ENCODE results near the gene SUSD4. TPM values are rescaled to one million over a fixed set of nuclear protein-coding genes. Genes with fewer than 3 reads are reported as not detected.

SUSD4 gene
- total RNA-seq, 1 experiment from 2014 or later, result 3.5 TPM

- H3K27ac Mint-ChIP-seq, result no peak within 1 kb of the TSS
- no peak within 1 kb of the TSS for H3T11ph ChIP-seq (ENCODE audit: low read length)
- H2BK20ac ChIP-seq (ENCODE audit: low read depth, low read length, poor library complexity, severe bottlenecking), result no peak within 1 kb of the TSS
- H3K36me3 Mint-ChIP-seq (ENCODE audit: insufficient read depth in 1 of 3, low read depth in 3 of 3), result peaks cover 0 to 4% (median 0%) of the 10 kb centered on the region in 3 experiments; a peak in 3 of 7 replicates
- no peak within 1 kb of the TSS for H3K23ac ChIP-seq (ENCODE audit: insufficient read length, low read depth, low read length)
- H3K9me3 Mint-ChIP-seq, result peaks cover 5 to 9% of the 10 kb centered on the region in 2 experiments; a peak in 4 of 5 replicates
- H3K4me1 Mint-ChIP-seq, result peaks cover 0 to 4% of the 10 kb centered on the region in 2 experiments; a peak in 2 of 4 replicates
- TF ChIP-seq, protein P1, sequence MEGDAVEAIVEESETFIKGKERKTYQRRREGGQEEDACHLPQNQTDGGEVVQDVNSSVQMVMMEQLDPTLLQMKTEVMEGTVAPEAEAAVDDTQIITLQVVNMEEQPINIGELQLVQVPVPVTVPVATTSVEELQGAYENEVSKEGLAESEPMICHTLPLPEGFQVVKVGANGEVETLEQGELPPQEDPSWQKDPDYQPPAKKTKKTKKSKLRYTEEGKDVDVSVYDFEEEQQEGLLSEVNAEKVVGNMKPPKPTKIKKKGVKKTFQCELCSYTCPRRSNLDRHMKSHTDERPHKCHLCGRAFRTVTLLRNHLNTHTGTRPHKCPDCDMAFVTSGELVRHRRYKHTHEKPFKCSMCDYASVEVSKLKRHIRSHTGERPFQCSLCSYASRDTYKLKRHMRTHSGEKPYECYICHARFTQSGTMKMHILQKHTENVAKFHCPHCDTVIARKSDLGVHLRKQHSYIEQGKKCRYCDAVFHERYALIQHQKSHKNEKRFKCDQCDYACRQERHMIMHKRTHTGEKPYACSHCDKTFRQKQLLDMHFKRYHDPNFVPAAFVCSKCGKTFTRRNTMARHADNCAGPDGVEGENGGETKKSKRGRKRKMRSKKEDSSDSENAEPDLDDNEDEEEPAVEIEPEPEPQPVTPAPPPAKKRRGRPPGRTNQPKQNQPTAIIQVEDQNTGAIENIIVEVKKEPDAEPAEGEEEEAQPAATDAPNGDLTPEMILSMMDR (conservative IDR thresholded peaks at IDR 0.05), result no peak
- H2BK12ac ChIP-seq (ENCODE audit: insufficient read length, low read depth, low read length), result no peak within 1 kb of the TSS
- no peak for DNase-seq
- H2BK120ac ChIP-seq (ENCODE audit: low read depth, low read length, poor library complexity, severe bottlenecking), result no peak within 1 kb of the TSS
- no peak within 1 kb of the TSS for H3K14ac ChIP-seq (ENCODE audit: insufficient read depth, low read length)
- no peaks in the 10 kb centered on the region for H3K27me3 ChIP-seq (ENCODE audit: insufficient read depth, low read length)
- no peaks in the 10 kb centered on the region for H3K79me1 ChIP-seq (ENCODE audit: insufficient read depth, low read depth, low read length, poor library complexity, severe bottlenecking)
- no peak within 1 kb of the TSS for H4K5ac ChIP-seq (ENCODE audit: insufficient read length, low read depth, low read length)
- H3K27ac ChIP-seq (ENCODE audit: insufficient read length, low read depth, low read length), result no peak within 1 kb of the TSS
- no peaks in the 10 kb centered on the region for H3K79me2 ChIP-seq (ENCODE audit: insufficient read depth, low read length)
- H3K18ac ChIP-seq (ENCODE audit: insufficient read length, low read depth, low read length), result no peak within 1 kb of the TSS
- H3K56ac ChIP-seq (ENCODE audit: insufficient read length, low read depth, low read length), result no peak within 1 kb of the TSS
- no peaks in the 10 kb centered on the region for H3K9me3 ChIP-seq (ENCODE audit: control insufficient read depth, low read depth, low read length)
- H2AK5ac ChIP-seq (ENCODE audit: insufficient read length, low read length), result no peak within 1 kb of the TSS
- no peak within 1 kb of the TSS for H3K9ac ChIP-seq (ENCODE audit: extremely low read depth, insufficient read length, low read length)
- no peaks in the 10 kb centered on the region for H3K4me1 ChIP-seq (ENCODE audit: insufficient read depth, low read length)
- H2AFZ ChIP-seq (ENCODE audit: low read length), result no peak within 1 kb of the TSS
- no peaks in the 10 kb centered on the region for H3K23me2 ChIP-seq (ENCODE audit: insufficient read length, low read depth, low read length, poor library complexity, severe bottlenecking)
- H4K20me1 ChIP-seq (ENCODE audit: control insufficient read depth, insufficient read depth, insufficient read length), result no peaks in the 10 kb centered on the region
- no peak within 1 kb of the TSS; a peak in 2 of 5 replicates for H3K4me3 Mint-ChIP-seq
- no peak within 1 kb of the TSS for H3K4ac ChIP-seq (ENCODE audit: low read depth, low read length)
- H3K27me3 Mint-ChIP-seq (ENCODE audit: low read depth), result peaks cover 8% of the 10 kb centered on the region
- no peak within 1 kb of the TSS for H4K91ac ChIP-seq (ENCODE audit: insufficient read length, low read depth, low read length)
- no CpG with 5 or more reads among the region's 73 CpGs for WGBS (ENCODE audit: extremely low coverage, insufficient read length, low lambda C conversion rate)
- H2BK15ac ChIP-seq (ENCODE audit: low read depth, low read length), result no peak within 1 kb of the TSS
- H2BK5ac ChIP-seq (ENCODE audit: insufficient read length, low read length), result no peak within 1 kb of the TSS
- no peak within 1 kb of the TSS for H3K4me2 ChIP-seq (ENCODE audit: insufficient read depth, insufficient read length, low read length)
- H4K8ac ChIP-seq (replicated peaks; ENCODE audit: insufficient read length, low read depth, low read length), result no peak within 1 kb of the TSS
Observed at GRCh38 chr1:223393275-223394214, 29.6 kb upstream of the SUSD4 start, which contains the start of gene CCDC185. CCDC185 (plus strand) TSS chr1:223393415; CDS start chr1:223393476, 61 bp downstream.
